ENCODE measurements around the gene SAMD14. TPM values are rescaled to one million over a fixed set of nuclear protein-coding genes. Genes with fewer than 3 reads are reported as not detected.

Gene SAMD14
- total and polyA plus RNA-seq, 4 donors, result 3.3 to 6.2 (median 4.2) TPM

GRCh38 chr17:50149091-50149416, 19.1 kb upstream of the SAMD14 start:
- no peak overlapping the region for H3K9ac ChIP-seq (ENCODE audit: insufficient read depth in 1 of 2, low read length in 2 of 2)
- WGBS, 2 donors, result 0 to 2% methylated on average over 12 to 30 of the region's 30 CpGs
- TF ChIP-seq CTCF (IDR thresholded peaks at IDR 0.05; ENCODE audit: control extremely low read depth, extremely low read depth), result no peak
- DNase-seq, result no peak
- no peaks in the 10 kb centered on the region for H3K9me3 ChIP-seq (ENCODE audit: control insufficient read depth in 4 of 4, insufficient read depth in 3 of 4, low read length in 3 of 4)
- H3K4me3 ChIP-seq, result peak overlapping the region; percentile 78
- peak overlapping the region; percentile 87 to 89 for H3K27ac ChIP-seq (ENCODE audit: low read depth in 1 of 2, low read length in 1 of 2)
- H3K36me3 ChIP-seq (ENCODE audit: control insufficient read depth in 4 of 4, insufficient read depth in 4 of 4, low read length in 4 of 4), result peaks cover 0 to 21% (median 7%) of the 10 kb centered on the region in 4 donors
- no peaks in the 10 kb centered on the region for H3K27me3 ChIP-seq (ENCODE audit: control insufficient read depth in 3 of 3, insufficient read depth in 3 of 3, low read length in 2 of 3)
- ATAC-seq (ENCODE audit: insufficient read depth, low FRiP score), result no peak
- H3K4me1 ChIP-seq (ENCODE audit: control insufficient read depth in 5 of 5, insufficient read depth in 5 of 5, low read length in 5 of 5), result peaks cover 11 to 42% (median 26%) of the 10 kb centered on the region in 5 donors

GRCh38 chr17:50148226-50149090, 18.5 kb upstream of the SAMD14 start:
- H3K27ac ChIP-seq (ENCODE audit: low read depth in 1 of 2, low read length in 1 of 2), result peak overlapping the region; percentile 71 to 78
- peak overlapping the region; percentile 64 for H3K4me3 ChIP-seq
- H3K9ac ChIP-seq (ENCODE audit: insufficient read depth in 1 of 2, low read length in 2 of 2), result peak overlapping the region in 1 of 2 donors; percentile 32
- WGBS, 2 donors, result 1% methylated on average over 19 to 25 of the region's 25 CpGs
- H3K27me3 ChIP-seq (ENCODE audit: control insufficient read depth in 3 of 3, insufficient read depth in 3 of 3, low read length in 2 of 3), result no peaks in the 10 kb centered on the region
- H3K4me1 ChIP-seq (ENCODE audit: control insufficient read depth in 5 of 5, insufficient read depth in 5 of 5, low read length in 5 of 5), result peaks cover 11 to 42% (median 21%) of the 10 kb centered on the region in 5 donors
- DNase-seq, result peak; percentile 47 to 51 (median 48)
- peaks cover 0 to 27% (median 9%) of the 10 kb centered on the region in 4 donors for H3K36me3 ChIP-seq (ENCODE audit: control insufficient read depth in 4 of 4, insufficient read depth in 4 of 4, low read length in 4 of 4)
- H3K9me3 ChIP-seq (ENCODE audit: control insufficient read depth in 4 of 4, insufficient read depth in 3 of 4, low read length in 3 of 4), result no peaks in the 10 kb centered on the region
- no peak for TF ChIP-seq CTCF (IDR thresholded peaks at IDR 0.05; ENCODE audit: control extremely low read depth, extremely low read depth)
- ATAC-seq (ENCODE audit: insufficient read depth, low FRiP score), result peak; percentile 17

GRCh38 chr17:50147841-50148225, 17.9 kb upstream of the SAMD14 start:
- H3K36me3 ChIP-seq (ENCODE audit: control insufficient read depth in 4 of 4, insufficient read depth in 4 of 4, low read length in 4 of 4), result peaks cover 0 to 33% (median 13%) of the 10 kb centered on the region in 4 donors
- ATAC-seq (ENCODE audit: insufficient read depth, low FRiP score) (no peak), DNase-seq (peak; percentile 44 to 69 (median 67))
- H3K4me3 ChIP-seq, result peak overlapping the region; percentile 64
- no peaks in the 10 kb centered on the region for H3K9me3 ChIP-seq (ENCODE audit: control insufficient read depth in 4 of 4, insufficient read depth in 3 of 4, low read length in 3 of 4)
- peaks cover 11 to 40% (median 21%) of the 10 kb centered on the region in 5 donors for H3K4me1 ChIP-seq (ENCODE audit: control insufficient read depth in 5 of 5, insufficient read depth in 5 of 5, low read length in 5 of 5)
- WGBS, 2 donors, result 9 to 15% methylated on average over 5 of the region's 5 CpGs
- H3K27ac ChIP-seq (ENCODE audit: low read depth in 1 of 2, low read length in 1 of 2), result peak overlapping the region; percentile 71 to 78
- H3K9ac ChIP-seq (ENCODE audit: insufficient read depth in 1 of 2, low read length in 2 of 2), result no peak overlapping the region
- H3K27me3 ChIP-seq (ENCODE audit: control insufficient read depth in 3 of 3, insufficient read depth in 3 of 3, low read length in 2 of 3), result no peaks in the 10 kb centered on the region
- TF ChIP-seq CTCF (IDR thresholded peaks at IDR 0.05; ENCODE audit: control extremely low read depth, extremely low read depth), result no peak

All from lung (tissue), 12 donors.